ENCODE results near the gene MARCHF3.

GRCh38 chr5:126836778-126837177 lies 193.6 kb downstream of the MARCHF3 start:
- no peak for TF ChIP-seq CTCF (conservative IDR thresholded peaks at IDR 0.05; ENCODE audit: low read length)
- TF ChIP-seq EZH2phosphoT487 (IDR thresholded peaks at IDR 0.05; ENCODE audit: borderline replicate concordance), result no peak

Data from Loucy (cell line).